K562 (cell line): ENCODE data around the gene CDK11B. TPM values are rescaled to one million over a fixed set of nuclear protein-coding genes. Genes with fewer than 3 reads are reported as not detected.

ENCODE experiments used
- CHD4 ChIP-seq: fragments of 200-600 bp; sonication (generic); IDR thresholded peaks from 3 replicates; pipeline ENCODE4 v1.6.1; 2012; ENCODE audit warnings: low read depth, mild to moderate bottlenecking, mixed read lengths, low read length, inconsistent platforms; ENCODE audit not compliant: insufficient read depth, insufficient replicate concordance, poor library complexity, severe bottlenecking
- CREB1 ChIP-seq, 2 experiments: sonication (generic) in 1 of 2; formaldehyde crosslinking in 1 of 2; IDR thresholded peaks; 2 replicates each; pipeline versions ENCODE4 v1.6.1 to v1.8.0; 2012 to 2022; ENCODE audit warnings: inconsistent platforms in 1 of 2, mild to moderate bottlenecking in 1 of 2, missing genetic modification reagents in 1 of 2, moderate library complexity in 1 of 2
- CXXC5 ChIP-seq: fragments of 250-450 bp; sonication (Bioruptor Pico); IDR thresholded peaks from 2 replicates; pipeline ENCODE4 v1.8.0; 2022; ENCODE audit warnings: inconsistent platforms, mild to moderate bottlenecking, moderate library complexity
- DNMT1 ChIP-seq: fragments of 450-650 bp; IDR thresholded peaks from 2 replicates; pipeline ENCODE4 v1.6.1; 2016; ENCODE audit warnings: antibody characterized with exemption, mild to moderate bottlenecking
- E2F8 ChIP-seq: fragments of 450-650 bp; IDR thresholded peaks from 2 replicates; pipeline ENCODE4 v1.7.1; 2018; ENCODE audit warnings: mild to moderate bottlenecking, low read depth; ENCODE audit not compliant: partially characterized antibody
- KAT7 ChIP-seq: sonication (generic); formaldehyde crosslinking; IDR thresholded peaks from 2 replicates; pipeline ENCODE4 v1.8.0; 2022; ENCODE audit warnings: missing genetic modification reagents, mild to moderate bottlenecking, borderline replicate concordance
- L3MBTL2 ChIP-seq: fragments of 450-650 bp; IDR thresholded peaks from 2 replicates; pipeline ENCODE4 v1.6.1; 2016; ENCODE audit warnings: mild to moderate bottlenecking, moderate library complexity
- NBN ChIP-seq: fragments of 450-650 bp; IDR thresholded peaks from 2 replicates; pipeline ENCODE4 v1.6.1; 2016; ENCODE audit warnings: low read depth, mild to moderate bottlenecking
- NEUROD1 ChIP-seq: fragments of 150-350 bp; IDR thresholded peaks from 2 replicates; pipeline ENCODE4 v1.6.1; 2014; ENCODE audit warnings: borderline replicate concordance, low read length, low read depth; ENCODE audit not compliant: partially characterized antibody
- NR2C2 ChIP-seq, 2 experiments: fragments of 200-800 bp in 1 of 2; sonication (Bioruptor generic) in 1 of 2; sonication (generic) in 1 of 2; formaldehyde crosslinking in 1 of 2; IDR thresholded peaks; 2 replicates each; pipeline versions ENCODE4 v1.6.1 to v1.8.0; 2016 to 2022; ENCODE audit warnings: mild to moderate bottlenecking in 1 of 2, missing compliant biosample characterization in 1 of 2, missing genetic modification characterization in 1 of 2, missing genetic modification reagents in 1 of 2
- NUFIP1 ChIP-seq: fragments of 450-650 bp; IDR thresholded peaks from 2 replicates; pipeline ENCODE4 v1.6.1; 2018; ENCODE audit not compliant: partially characterized antibody
- RAD21 ChIP-seq, 2 experiments: fragments of 250-450 bp in 1 of 2; fragments of 450-650 bp in 1 of 2; sonication (Bioruptor Pico) in 1 of 2; formaldehyde crosslinking in 1 of 2; IDR thresholded peaks in 1 of 2; conservative IDR thresholded peaks in 1 of 2; 2 replicates each; pipeline versions ENCODE4 v1.4.0 to v1.8.0; 2020 to 2022; ENCODE audit warnings: mild to moderate bottlenecking in 2 of 2, moderate library complexity in 1 of 2
- RBFOX2 ChIP-seq: fragments of 200-400 bp; formaldehyde crosslinking; IDR thresholded peaks from 2 replicates; pipeline ENCODE4 v1.6.1; 2017; ENCODE audit warnings: low read depth, mild to moderate bottlenecking, low read length, moderate library complexity
- USF1 ChIP-seq: sonication (generic); formaldehyde crosslinking; IDR thresholded peaks from 2 replicates; pipeline ENCODE4 v1.9.0; 2022; ENCODE audit warnings: mild to moderate bottlenecking, missing genetic modification reagents
- ZNF512 ChIP-seq: IDR thresholded peaks from 2 replicates; pipeline ENCODE4 v1.6.1; 2016; ENCODE audit warnings: missing genetic modification characterization, missing compliant biosample characterization
- ZNF785 ChIP-seq: fragments of 250-450 bp; sonication (Bioruptor Pico); IDR thresholded peaks from 2 replicates; pipeline ENCODE4 v1.4.0; 2020; ENCODE audit warnings: mild to moderate bottlenecking
- polyA plus RNA-seq, 8 experiments: library from polyadenylated mRNA; depleted of rRNA in 4 of 8; stranded (reverse) in 5 of 8; unstranded in 3 of 8; fragments of >200 nt; fragmentation: Nextera tagmentation in 2 of 8; fragmentation: Illumina TruSeq in 1 of 8; extraction: Ambion mirVana in 2 of 8; extraction: Trizol in 1 of 8; gene quantifications; 2 replicates each; pipeline versions ENCODE4 v1.2.1 to v1.2.3, GENCODE V29; 2011 to 2014; ENCODE audit warnings: inconsistent platforms in 1 of 8, missing spikeins in 1 of 8
- total RNA-seq, 7 experiments: library from RNA; depleted of rRNA in 6 of 7; stranded (reverse); fragments of >200 nt in 6 of 7; fragmentation: Illumina TruSeq in 2 of 7; extraction: Trizol in 2 of 7; gene quantifications; 2 replicates each; pipeline versions ENCODE4 v1.2.1 to v1.2.3, GENCODE V29; 2011 to 2021; ENCODE audit warnings: low replicate concordance in 1 of 7
- TF ChIP-seq, protein P1 (sequence below): fragments of 450-650 bp; formaldehyde crosslinking; IDR thresholded peaks from 2 replicates; pipeline ENCODE4 v1.4.0; 2020; ENCODE audit warnings: mild to moderate bottlenecking
- TF ChIP-seq, protein P2 (sequence below): IDR thresholded peaks from 2 replicates; pipeline ENCODE4 v1.6.1; 2012; ENCODE audit warnings: low read depth, low read length, improper control_type of control experiment, borderline replicate concordance

Gene CDK11B
- total and polyA plus RNA-seq, 9 of the 15 experiments (the other 6 are each of a cell fraction or from before 2014, with no cell fraction given) = 2.8 to 52.2 (median 19.5) TPM

DNA sequence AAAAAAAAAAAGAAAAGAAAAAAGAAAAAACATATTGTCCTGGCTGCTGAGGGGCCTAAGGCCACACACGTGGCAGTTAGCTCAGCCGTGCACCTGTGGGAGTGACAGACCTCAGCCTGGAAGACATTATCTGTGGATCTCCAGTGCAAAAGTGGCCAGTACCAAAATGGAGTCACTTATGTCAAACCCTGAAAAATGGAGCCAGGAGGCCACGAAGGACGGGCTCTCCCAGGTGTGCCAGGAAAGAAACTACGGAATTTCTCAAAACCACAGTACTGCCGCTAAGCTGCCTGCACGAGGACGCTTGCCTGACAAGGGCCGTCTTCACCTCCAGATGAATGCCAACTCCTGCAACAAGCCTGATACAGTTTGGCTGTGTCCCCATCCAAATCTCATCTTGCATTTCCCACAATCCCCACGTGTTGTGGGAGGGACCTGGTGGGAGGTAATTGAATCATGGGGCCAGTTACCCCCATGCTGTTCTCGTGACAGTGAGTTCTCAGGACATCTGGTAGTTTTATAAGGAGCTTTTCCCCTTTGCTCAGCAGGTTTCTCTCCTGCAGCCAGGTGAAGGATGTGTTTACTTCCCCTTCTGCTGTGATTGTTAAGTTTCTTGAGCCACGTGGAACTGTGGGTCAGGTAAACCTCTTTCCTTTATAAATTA is 48.9 kb downstream of the CDK11B start (continued):
- TF ChIP-seq RBFOX2 = 0 out of 2 replicates have a peak, but pooled peaks have one; percentile 26
- TF ChIP-seq L3MBTL2 = no peak
- no peak for TF ChIP-seq ZNF785 (CRISPR knock-in tag)
- no peak for TF ChIP-seq ZNF512 (tag)
- TF ChIP-seq DNMT1 = no peak
- no peak for TF ChIP-seq NR2C2 (CRISPR knock-in tag; IDR thresholded peaks at IDR 0.05)
- TF ChIP-seq NR2C2 (tag; IDR thresholded peaks at IDR 0.05) = no peak
- TF ChIP-seq NBN = no peak
- TF ChIP-seq, protein P1, sequence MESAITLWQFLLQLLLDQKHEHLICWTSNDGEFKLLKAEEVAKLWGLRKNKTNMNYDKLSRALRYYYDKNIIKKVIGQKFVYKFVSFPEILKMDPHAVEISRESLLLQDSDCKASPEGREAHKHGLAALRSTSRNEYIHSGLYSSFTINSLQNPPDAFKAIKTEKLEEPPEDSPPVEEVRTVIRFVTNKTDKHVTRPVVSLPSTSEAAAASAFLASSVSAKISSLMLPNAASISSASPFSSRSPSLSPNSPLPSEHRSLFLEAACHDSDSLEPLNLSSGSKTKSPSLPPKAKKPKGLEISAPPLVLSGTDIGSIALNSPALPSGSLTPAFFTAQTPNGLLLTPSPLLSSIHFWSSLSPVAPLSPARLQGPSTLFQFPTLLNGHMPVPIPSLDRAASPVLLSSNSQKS (CRISPR knock-in tag) = 0 out of 2 replicates have a peak, but pooled peaks have one; percentile 37
- TF ChIP-seq, protein P2, sequence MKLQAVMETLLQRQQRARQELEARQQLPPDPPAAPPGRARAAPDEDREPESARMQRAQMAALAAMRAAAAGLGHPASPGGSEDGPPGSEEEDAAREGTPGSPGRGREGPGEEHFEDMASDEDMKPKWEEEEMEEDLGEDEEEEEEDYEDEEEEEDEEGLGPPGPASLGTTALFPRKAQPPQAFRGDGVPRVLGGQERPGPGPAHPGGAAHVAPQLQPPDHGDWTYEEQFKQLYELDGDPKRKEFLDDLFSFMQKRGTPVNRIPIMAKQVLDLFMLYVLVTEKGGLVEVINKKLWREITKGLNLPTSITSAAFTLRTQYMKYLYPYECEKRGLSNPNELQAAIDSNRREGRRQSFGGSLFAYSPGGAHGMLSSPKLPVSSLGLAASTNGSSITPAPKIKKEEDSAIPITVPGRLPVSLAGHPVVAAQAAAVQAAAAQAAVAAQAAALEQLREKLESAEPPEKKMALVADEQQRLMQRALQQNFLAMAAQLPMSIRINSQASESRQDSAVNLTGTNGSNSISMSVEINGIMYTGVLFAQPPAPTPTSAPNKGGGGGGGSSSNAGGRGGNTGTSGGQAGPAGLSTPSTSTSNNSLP = no peak
- no peak for TF ChIP-seq E2F8
- TF ChIP-seq CXXC5 (CRISPR knock-in tag) = peak; percentile 90
- TF ChIP-seq NUFIP1 = no peak
- no peak for TF ChIP-seq CREB1 (IDR thresholded peaks at IDR 0.05)
- no peak for TF ChIP-seq CREB1 (CRISPR knock-in tag; IDR thresholded peaks at IDR 0.05)
- no peak for TF ChIP-seq CHD4
- no peak for TF ChIP-seq RAD21 (CRISPR knock-in tag; conservative IDR thresholded peaks at IDR 0.05 in 1 of 2, IDR thresholded peaks at IDR 0.05 in 1 of 2)
- TF ChIP-seq USF1 (CRISPR knock-in tag) = peak; percentile 21; the same call in 1 of the 2 replicates
- no peak for TF ChIP-seq NEUROD1
- TF ChIP-seq KAT7 = no peak
